Measurements from ENCODE around the gene UBTF.

DNA sequence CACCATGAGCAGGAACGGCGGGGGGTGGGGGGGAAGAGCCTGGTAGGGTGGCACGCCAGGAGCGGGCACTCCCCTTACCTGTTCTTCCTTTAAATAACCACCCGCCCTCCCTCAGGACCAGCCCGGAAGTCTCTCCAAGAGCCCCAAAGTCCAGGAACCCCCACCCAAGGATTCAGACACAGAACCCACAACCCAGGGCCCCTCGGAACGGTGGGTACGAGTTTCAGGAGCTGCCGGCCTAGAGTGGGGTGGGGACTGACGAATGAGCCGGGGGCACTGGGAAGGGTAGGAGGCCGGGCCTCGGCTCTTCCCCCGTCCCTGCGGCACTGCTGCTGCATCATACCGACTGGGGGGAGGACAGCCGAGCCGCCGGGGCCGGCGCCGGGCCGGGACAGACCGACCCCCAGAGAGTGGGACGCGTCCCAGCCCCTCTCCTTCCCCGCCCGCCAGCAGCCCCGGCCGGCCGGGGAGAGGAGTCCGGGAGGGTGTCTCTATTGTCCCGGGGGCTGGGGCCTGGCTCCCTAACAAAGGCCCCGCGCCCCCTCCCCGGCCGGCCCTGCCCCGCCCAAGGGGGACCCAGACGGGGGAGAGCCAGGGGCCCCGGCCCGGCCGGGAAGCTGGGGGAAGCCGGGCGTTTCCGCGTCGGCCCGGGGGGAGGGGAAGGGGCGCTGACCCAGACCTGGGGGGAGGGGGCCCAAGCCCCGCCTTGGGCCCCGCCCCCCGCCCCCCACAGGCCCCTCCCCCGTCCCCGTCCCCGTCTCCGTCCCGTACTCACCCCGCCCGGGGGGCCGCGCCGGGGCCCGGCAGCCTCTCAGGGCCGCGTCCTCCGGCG, 20.5 kb downstream of the UBTF start:
- TF ChIP-seq POLR2A (IDR thresholded peaks at IDR 0.05), result no peak
- TF ChIP-seq, protein P1, sequence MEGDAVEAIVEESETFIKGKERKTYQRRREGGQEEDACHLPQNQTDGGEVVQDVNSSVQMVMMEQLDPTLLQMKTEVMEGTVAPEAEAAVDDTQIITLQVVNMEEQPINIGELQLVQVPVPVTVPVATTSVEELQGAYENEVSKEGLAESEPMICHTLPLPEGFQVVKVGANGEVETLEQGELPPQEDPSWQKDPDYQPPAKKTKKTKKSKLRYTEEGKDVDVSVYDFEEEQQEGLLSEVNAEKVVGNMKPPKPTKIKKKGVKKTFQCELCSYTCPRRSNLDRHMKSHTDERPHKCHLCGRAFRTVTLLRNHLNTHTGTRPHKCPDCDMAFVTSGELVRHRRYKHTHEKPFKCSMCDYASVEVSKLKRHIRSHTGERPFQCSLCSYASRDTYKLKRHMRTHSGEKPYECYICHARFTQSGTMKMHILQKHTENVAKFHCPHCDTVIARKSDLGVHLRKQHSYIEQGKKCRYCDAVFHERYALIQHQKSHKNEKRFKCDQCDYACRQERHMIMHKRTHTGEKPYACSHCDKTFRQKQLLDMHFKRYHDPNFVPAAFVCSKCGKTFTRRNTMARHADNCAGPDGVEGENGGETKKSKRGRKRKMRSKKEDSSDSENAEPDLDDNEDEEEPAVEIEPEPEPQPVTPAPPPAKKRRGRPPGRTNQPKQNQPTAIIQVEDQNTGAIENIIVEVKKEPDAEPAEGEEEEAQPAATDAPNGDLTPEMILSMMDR (IDR thresholded peaks at IDR 0.05), result no peak
- no peak for TF ChIP-seq POLR2AphosphoS5 (IDR thresholded peaks at IDR 0.05)
- TF ChIP-seq EP300 (IDR thresholded peaks at IDR 0.05), result no peak

All from suprapubic skin (tissue), 4 donors.